Measurements from ENCODE around the gene WFDC5. TPM values are rescaled to one million over a fixed set of nuclear protein-coding genes. Genes with fewer than 3 reads are reported as not detected.

WFDC5 gene
- total RNA-seq, result not detected in 2 replicates

GRCh38 chr20:45114465-45115385 lies at the start of gene WFDC5:
Gene WFDC5 (minus strand): TSS chr20:45115174. CDS start chr20:45115083, 91 bp downstream.

GRCh38 chr20:45124365-45124764 lies 9.4 kb upstream of the WFDC5 start, which contains the start of gene WFDC12:
Gene WFDC12 (minus strand): TSS chr20:45124465. CDS start chr20:45124447, 18 bp downstream.

DNA sequence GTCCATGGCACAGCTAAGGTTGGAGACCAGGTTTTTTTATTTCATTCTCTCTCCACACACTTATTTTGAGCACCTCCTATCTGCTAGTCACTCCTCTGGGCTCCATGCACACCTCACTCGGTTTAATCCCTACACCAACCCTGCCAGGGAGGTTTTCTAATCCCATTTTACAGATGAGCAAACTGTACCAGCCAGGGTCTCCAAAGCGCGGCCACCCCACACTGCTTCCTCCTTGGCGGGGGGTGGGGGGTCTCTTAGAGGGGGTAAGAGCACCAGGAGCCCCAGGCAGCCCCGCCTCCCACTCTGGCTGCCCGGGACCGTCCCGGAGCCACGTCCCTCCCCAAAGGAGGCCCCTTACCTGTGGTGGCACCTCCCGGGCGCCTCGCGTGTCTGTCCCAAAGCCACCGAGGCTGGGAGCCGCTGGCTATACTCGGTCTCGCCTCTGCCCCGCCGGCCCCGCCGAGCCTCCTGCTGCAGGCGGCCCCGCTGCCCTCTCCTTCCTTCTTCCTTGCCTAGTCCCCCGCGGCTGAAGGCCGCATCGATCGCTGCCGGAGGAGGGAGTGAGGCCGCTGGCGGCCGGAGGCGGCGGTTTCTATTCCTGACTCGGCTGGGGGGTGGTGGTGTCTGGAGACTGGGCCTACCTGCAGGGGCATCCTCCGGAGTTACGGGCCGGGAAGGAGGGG lies 14.3 kb downstream of the WFDC5 start, which contains the start of gene KCNS1:
KCNS1 (minus strand) TSS at position 565 of the 683 bp plus-strand sequence. CDS start 1,891 bp downstream, outside the sequence.

Other genes starting within 250 kb of the WFDC5 start
- gene YWHAB, start 229.5 kb downstream of the WFDC5 start, total RNA-seq, result 95.7 and 136 TPM in 2 replicates
- gene PABPC1L, start 205.1 kb downstream of the WFDC5 start, total RNA-seq, result 1.0 and 1.2 TPM in 2 replicates
- 9.9 and 18.7 TPM in 2 replicates for gene TOMM34, start 154.8 kb downstream of the WFDC5 start, total RNA-seq
- gene STK4, start 148.7 kb downstream of the WFDC5 start, total RNA-seq, result 14.6 and 20.5 TPM in 2 replicates
- gene KCNS1, start 14.0 kb downstream of the WFDC5 start, total RNA-seq, result 0.09 and 0.11 TPM in 2 replicates
- gene WFDC12, start 9.3 kb upstream of the WFDC5 start, total RNA-seq, result not detected in 2 replicates
- gene PI3, start 59.7 kb upstream of the WFDC5 start, total RNA-seq, result not detected in 2 replicates
- not detected in 2 replicates for gene SEMG1, start 91.9 kb upstream of the WFDC5 start, total RNA-seq
- gene SEMG2, start 106.2 kb upstream of the WFDC5 start, total RNA-seq, result not detected in 2 replicates
- gene SLPI, start 139.4 kb upstream of the WFDC5 start, total RNA-seq, result 0.69 TPM in 1 of 2 replicates, not detected in the other
- not detected in 2 replicates for gene RBPJL, start 191.7 kb upstream of the WFDC5 start, total RNA-seq
- gene MATN4, start 193.1 kb upstream of the WFDC5 start, total RNA-seq, result under 0.01 TPM in 1 of 2 replicates, not detected in the other
- 26.6 and 54.9 TPM in 2 replicates for gene SDC4, start 233.2 kb upstream of the WFDC5 start, total RNA-seq
- gene SYS1, start 248.0 kb upstream of the WFDC5 start, total RNA-seq, result 23.8 and 29.6 TPM in 2 replicates